HepG2 (cell line): ENCODE measurements around the gene FOXP3.

ENCODE experiments used
- ARNTL ChIP-seq: sonication (generic); formaldehyde crosslinking; IDR thresholded peaks from 2 replicates; pipeline ENCODE4 v1.4.0; 2020; ENCODE audit warnings: mild to moderate bottlenecking, missing genetic modification reagents
- ATF1 ChIP-seq: IDR thresholded peaks from 2 replicates; pipeline ENCODE4 v1.6.1; 2016; ENCODE audit warnings: mild to moderate bottlenecking, control low read depth
- CTCF ChIP-seq: sonication (generic); formaldehyde crosslinking; IDR thresholded peaks from 2 replicates; pipeline ENCODE4 v1.5.0; 2020; ENCODE audit warnings: mild to moderate bottlenecking, missing genetic modification reagents, moderate library complexity
- ELF1 ChIP-seq: sonication (generic); formaldehyde crosslinking; IDR thresholded peaks from 2 replicates; pipeline ENCODE4 v1.4.0; 2020; ENCODE audit warnings: missing genetic modification reagents
- ETV6 ChIP-seq: sonication (generic); formaldehyde crosslinking; conservative IDR thresholded peaks from 2 replicates; pipeline ENCODE4 v1.4.0; 2020; ENCODE audit warnings: missing genetic modification reagents
- FOXO4 ChIP-seq: sonication (generic); formaldehyde crosslinking; conservative IDR thresholded peaks from 2 replicates; pipeline ENCODE4 v1.8.1; 2023; ENCODE audit warnings: missing genetic modification reagents
- ZBTB34 ChIP-seq: sonication (generic); formaldehyde crosslinking; IDR thresholded peaks from 2 replicates; pipeline ENCODE4 v1.8.0; 2022; ENCODE audit warnings: mild to moderate bottlenecking, missing genetic modification reagents
- ZHX1 ChIP-seq: sonication (generic); formaldehyde crosslinking; IDR thresholded peaks from 2 replicates; pipeline ENCODE4 v1.8.1; 2022; ENCODE audit warnings: low read depth, mild to moderate bottlenecking, missing genetic modification reagents
- ZKSCAN5 ChIP-seq: sonication (generic); formaldehyde crosslinking; IDR thresholded peaks from 2 replicates; pipeline ENCODE4 v1.5.1; 2020; ENCODE audit warnings: mild to moderate bottlenecking, missing genetic modification reagents
- ZNF883 ChIP-seq: sonication (generic); formaldehyde crosslinking; IDR thresholded peaks from 2 replicates; pipeline ENCODE4 v1.5.1; 2020; ENCODE audit warnings: mild to moderate bottlenecking, missing genetic modification reagents; ENCODE audit errors: not compliant biosample characterization
- ZSCAN5A ChIP-seq: sonication (generic); formaldehyde crosslinking; IDR thresholded peaks from 2 replicates; pipeline ENCODE4 v1.8.0; 2022; ENCODE audit warnings: mild to moderate bottlenecking, missing genetic modification reagents, borderline replicate concordance

- TF ChIP-seq ELF1 (CRISPR knock-in tag) (no peak), ZHX1 (CRISPR knock-in tag) (no peak), ARNTL (CRISPR knock-in tag) (no peak), ATF1 (CRISPR knock-in tag) (peak; percentile 92), FOXO4 (CRISPR knock-in tag) (no peak), ZBTB34 (no peak), ZNF883 (CRISPR knock-in tag) (no peak), ZSCAN5A (CRISPR knock-in tag) (no peak), ETV6 (CRISPR knock-in tag) (no peak), ZKSCAN5 (no peak), CTCF (CRISPR knock-in tag) (no peak)
Measured at GRCh38 chrX:49269010-49269766, 4.7 kb upstream of the FOXP3 start.
